Coronary artery (tissue), 2 donors: ENCODE measurements around the gene TUBGCP2.

Experiments used
- DNase-seq: peaks from one replicate; pipeline ENCODE4 v3.0.0-alpha.2; 2017; ENCODE audit warnings: low spot score
- H3K27ac ChIP-seq, 2 donors: fragments of 200-600 bp; sonication (generic); one replicate each; pipeline ENCODE4 v1.5.1; 2016 to 2019
- H3K4me3 ChIP-seq: fragments of 200-600 bp; sonication (generic); 2 replicates; pipeline ENCODE4 v1.5.1; 2016; ENCODE audit warnings: mild to moderate bottlenecking, moderate library complexity
- TF ChIP-seq, protein P1 (sequence below): fragments of 200-600 bp; sonication (generic); IDR thresholded peaks from one replicate; pipeline ENCODE4 v1.5.1; 2019; ENCODE audit warnings: antibody characterized with exemption

Gene TUBGCP2

DNA sequence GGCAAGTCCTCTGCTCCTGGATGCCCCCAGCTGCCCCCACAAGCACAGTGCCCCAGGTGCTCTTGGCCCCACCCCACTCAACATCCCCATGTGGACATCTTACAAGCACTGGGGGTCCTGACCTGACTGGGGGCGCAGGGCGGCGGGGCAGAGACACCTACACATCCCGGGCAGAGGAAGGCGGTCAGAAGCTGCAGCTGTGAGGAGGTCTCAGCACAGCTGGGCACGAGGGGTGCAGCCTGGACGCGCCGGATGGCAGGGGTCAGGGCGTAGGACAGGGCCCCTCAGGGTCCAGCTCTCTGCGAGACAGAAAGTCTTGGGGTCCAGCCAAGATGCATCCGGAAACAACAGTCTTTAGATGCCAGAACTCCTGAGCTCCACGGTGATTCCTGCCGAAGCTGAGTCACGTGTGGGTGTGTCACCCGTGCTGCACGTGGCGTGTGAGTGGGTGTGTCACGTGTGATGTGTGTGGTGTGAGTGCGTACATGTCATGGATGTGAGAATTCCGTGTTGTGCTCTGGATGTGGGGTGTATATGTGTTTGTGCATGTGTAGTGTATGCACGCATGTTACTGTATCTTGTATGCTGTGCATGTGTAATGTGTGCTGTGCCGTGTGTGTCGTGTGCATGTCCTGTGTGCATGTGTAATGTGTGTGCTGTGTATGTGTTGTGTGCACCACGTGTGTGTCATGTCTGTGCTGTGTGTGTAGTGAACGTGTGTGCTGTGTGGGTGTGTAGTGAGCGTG, 65.9 kb downstream of the TUBGCP2 start:
- TF ChIP-seq, protein P1, sequence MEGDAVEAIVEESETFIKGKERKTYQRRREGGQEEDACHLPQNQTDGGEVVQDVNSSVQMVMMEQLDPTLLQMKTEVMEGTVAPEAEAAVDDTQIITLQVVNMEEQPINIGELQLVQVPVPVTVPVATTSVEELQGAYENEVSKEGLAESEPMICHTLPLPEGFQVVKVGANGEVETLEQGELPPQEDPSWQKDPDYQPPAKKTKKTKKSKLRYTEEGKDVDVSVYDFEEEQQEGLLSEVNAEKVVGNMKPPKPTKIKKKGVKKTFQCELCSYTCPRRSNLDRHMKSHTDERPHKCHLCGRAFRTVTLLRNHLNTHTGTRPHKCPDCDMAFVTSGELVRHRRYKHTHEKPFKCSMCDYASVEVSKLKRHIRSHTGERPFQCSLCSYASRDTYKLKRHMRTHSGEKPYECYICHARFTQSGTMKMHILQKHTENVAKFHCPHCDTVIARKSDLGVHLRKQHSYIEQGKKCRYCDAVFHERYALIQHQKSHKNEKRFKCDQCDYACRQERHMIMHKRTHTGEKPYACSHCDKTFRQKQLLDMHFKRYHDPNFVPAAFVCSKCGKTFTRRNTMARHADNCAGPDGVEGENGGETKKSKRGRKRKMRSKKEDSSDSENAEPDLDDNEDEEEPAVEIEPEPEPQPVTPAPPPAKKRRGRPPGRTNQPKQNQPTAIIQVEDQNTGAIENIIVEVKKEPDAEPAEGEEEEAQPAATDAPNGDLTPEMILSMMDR, result no peak
- Histone ChIP-seq H3K27ac (no peak overlapping the region), H3K4me3 (no peak overlapping the region)
- DNase-seq, result no peak

DNA sequence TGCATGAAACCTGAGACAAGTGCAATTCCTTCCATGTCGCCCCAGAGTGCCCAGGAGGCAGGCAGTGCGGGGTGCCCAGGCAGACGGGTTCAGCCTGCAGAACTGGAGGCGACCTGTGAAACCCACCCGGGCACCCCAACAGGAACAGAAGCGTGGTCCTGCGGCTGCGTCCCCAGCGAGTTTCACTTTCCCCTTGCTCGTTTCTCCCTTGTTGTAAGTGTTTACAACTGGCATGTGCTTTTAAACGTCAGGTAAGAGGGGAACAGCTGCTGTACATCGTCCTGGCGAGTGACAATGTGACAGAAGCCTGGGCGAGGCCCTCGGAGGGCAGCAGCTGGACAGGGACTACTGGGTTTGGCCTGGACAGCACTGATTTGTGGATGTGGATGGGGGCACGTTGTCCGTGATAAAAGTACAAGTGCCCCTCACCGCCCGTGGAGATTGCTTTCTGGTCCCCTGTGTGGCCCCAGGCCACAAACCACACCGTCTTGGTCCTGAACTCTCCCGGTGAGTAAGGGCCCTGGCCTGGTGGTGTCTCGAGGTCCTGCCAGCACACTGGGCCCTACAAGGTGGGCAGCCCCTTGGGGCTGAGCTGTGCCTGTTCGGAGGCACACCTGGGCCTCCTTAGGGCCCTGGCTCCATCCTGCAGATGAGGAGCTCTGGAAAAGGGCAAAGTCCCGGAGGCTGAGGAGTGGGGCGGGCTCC, 67.0 kb downstream of the TUBGCP2 start:
- DNase-seq, result no peak
- TF ChIP-seq, protein P1, result no peak
- H3K27ac ChIP-seq, result no peak overlapping the region
- peak overlapping the region; percentile 30 for H3K4me3 ChIP-seq

DNA sequence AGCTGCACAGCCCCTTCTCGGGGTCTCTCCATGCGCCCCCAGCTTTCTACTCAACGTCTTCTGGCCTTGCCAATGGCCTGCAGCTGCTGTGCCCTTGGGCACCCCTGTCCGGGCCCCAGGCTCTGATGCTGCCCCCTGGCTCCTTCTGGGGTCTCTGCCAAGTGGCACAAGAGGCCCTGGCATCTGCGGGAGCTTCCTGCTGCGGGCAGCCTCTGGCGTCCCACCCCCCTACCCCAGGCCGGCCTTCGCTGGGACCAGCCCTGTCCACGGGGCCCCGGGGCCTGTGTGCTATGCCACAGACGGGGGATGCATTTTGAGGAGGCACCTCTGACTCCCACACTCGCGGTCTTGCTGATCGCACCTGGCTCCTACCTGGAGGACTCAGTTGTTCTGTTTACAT, 68.7 kb downstream of the TUBGCP2 start:
- TF ChIP-seq, protein P1, result no peak
- H3K4me3 ChIP-seq, result no peak overlapping the region
- DNase-seq, result no peak
- H3K27ac ChIP-seq, result no peak overlapping the region

DNA sequence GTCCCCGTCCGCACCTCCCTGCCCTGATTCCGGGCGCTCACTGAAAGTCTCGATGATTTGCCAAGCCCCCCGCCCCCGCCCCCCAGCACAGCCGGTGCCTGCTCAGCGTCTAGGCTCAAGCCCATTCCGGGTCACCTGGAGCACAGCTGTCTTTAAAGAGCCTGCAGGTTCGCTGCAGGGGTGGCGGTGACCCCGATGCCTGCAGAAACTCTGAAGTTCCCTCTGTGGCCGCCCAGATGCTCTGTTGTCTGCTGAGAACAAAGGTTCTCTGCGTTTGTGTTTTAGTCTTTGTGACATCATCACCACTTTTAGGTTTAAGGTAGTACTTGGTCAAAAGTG, 70.2 kb downstream of the TUBGCP2 start:
- TF ChIP-seq, protein P1, result no peak
- Histone ChIP-seq H3K4me3 (no peak overlapping the region), H3K27ac (no peak overlapping the region)
- no peak for DNase-seq

DNA sequence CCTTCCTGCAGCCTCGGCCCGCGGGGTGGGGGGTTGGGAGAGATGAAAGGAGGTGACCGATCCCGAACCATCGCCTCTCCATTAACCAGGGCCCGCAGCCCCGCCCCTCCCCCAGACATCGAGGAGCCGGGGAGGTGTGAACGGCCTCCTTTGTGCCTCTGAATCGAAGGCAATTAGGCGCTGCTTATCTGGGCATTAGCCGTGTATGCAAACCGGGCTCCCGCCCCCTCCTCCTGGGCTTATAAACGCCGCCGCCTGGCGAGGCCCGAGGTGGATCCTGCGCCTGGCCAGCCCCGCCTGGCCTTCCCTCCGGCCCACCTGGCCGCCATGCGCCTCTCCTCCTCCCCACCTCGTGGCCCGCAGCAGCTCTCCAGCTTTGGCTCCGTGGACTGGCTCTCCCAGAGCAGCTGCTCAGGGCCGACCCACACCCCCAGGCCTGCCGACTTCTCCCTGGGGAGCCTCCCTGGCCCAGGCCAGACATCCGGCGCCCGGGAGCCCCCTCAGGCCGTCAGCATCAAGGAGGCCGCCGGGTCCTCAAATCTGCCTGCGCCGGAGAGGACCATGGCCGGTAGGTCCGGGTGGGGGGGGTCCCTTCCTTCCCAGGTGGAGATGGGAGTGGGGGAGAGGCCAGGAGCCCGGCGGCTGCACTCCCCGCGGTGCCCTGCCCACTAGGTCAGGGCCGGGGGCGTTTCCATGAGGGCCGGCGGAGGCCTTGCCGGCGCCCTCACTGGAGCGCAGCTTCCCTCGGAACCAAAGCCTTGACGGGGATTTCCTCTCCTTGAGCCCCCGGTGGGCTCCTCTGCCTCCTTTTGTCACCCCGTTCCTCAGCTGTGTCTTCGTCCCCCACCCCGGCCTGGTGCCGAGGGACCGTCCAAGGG, 70.8 kb downstream of the TUBGCP2 start, which contains the start of gene VENTX:
Gene VENTX (plus strand): TSS at position 268 of the 878 bp plus-strand sequence. CDS start 60 bp downstream, at position 328.
- no peak for DNase-seq
- TF ChIP-seq, protein P1, result no peak
- H3K4me3 ChIP-seq, result peak within 1 kb of the TSS; percentile 65
- no peak within 1 kb of the TSS for H3K27ac ChIP-seq

DNA sequence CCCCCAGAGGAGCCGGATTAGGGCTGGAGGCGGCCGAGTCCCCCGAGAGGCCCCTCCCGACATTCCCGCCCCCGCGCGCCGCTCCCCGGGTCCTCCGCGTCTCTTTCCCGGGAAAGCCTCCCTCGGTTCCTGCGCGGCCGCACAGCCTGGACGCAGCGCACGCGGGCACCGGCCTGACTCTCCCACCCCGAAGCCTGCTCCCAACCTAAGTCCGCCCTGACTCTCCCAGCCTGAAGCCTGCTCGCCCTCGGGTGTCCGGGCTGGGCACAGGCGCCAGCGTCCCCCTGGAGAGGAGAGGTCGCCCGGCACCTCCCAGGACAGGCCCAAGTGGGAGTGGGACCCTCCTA, 71.5 kb downstream of the TUBGCP2 start:
- H3K27ac ChIP-seq, result no peak overlapping the region
- no peak for DNase-seq
- H3K4me3 ChIP-seq, result peak overlapping the region; percentile 65
- TF ChIP-seq, protein P1, result no peak
